ENCODE results near the gene CREBZF.

DNA sequence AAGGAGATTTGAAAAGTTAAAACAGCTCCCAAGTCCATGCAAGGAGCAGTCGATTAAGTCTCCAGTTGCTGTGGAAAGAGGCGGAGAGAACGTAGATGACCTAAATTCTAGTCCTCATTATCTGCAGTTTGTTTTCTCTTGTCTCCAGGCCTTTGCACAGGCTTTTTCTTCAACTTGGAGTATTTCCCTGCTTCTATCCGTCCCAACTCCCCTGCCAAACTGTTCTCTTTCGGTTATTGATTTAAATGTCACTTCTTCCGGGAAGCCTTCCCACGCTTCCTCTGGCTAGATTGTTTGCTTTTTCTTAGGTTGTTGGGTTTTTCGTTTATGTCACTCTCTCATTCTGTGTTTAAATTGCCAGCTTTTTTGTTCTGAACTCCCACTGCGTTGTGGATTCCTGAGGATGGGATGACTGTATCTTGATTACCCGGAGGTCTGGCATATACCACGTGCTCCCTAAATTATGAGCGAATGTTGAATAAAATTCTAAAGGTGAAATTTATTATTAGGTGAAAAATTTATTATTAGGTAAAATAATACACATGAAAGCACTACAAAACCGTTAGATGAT, 36.1 kb downstream of the CREBZF start:
- TF ChIP-seq, protein P1, sequence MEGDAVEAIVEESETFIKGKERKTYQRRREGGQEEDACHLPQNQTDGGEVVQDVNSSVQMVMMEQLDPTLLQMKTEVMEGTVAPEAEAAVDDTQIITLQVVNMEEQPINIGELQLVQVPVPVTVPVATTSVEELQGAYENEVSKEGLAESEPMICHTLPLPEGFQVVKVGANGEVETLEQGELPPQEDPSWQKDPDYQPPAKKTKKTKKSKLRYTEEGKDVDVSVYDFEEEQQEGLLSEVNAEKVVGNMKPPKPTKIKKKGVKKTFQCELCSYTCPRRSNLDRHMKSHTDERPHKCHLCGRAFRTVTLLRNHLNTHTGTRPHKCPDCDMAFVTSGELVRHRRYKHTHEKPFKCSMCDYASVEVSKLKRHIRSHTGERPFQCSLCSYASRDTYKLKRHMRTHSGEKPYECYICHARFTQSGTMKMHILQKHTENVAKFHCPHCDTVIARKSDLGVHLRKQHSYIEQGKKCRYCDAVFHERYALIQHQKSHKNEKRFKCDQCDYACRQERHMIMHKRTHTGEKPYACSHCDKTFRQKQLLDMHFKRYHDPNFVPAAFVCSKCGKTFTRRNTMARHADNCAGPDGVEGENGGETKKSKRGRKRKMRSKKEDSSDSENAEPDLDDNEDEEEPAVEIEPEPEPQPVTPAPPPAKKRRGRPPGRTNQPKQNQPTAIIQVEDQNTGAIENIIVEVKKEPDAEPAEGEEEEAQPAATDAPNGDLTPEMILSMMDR (conservative IDR thresholded peaks at IDR 0.05; ENCODE audit: low read length): no peak
- TF ChIP-seq EZH2phosphoT487 (IDR thresholded peaks at IDR 0.05; ENCODE audit: borderline replicate concordance, low read depth, low read length): no peak
